SK-N-SH treated with all-trans-retinoic acid at 6 μM for 48 hours (cell line): ENCODE results near the gene LRPPRC.

Experiments used
- ATAC-seq: fragments of 200-7000 bp; cut with Tn5 transposase; 3 replicates; pipeline ENCODE4 v1.9.1; 2020; ENCODE audit warnings: mild to moderate bottlenecking, moderate library complexity
- BACH2 ChIP-seq: fragments of 250-450 bp; sonication (Bioruptor Pico); IDR thresholded peaks from 2 replicates; pipeline ENCODE4 v1.9.0; 2021; ENCODE audit warnings: mild to moderate bottlenecking, borderline replicate concordance
- CSDC2 ChIP-seq: fragments of 250-450 bp; sonication (Bioruptor Pico); IDR thresholded peaks from 2 replicates; pipeline ENCODE4 v1.5.0; 2020; ENCODE audit warnings: mild to moderate bottlenecking, moderate library complexity
- ESRRG ChIP-seq: fragments of 250-450 bp; sonication (Bioruptor Pico); IDR thresholded peaks from 2 replicates; pipeline ENCODE4 v1.6.1; 2021; ENCODE audit warnings: mild to moderate bottlenecking
- GLIS3 ChIP-seq: fragments of 250-450 bp; sonication (Bioruptor Pico); IDR thresholded peaks from 2 replicates; pipeline ENCODE4 v1.5.0; 2020; ENCODE audit warnings: mild to moderate bottlenecking, moderate library complexity
- ISL1 ChIP-seq: fragments of 250-450 bp; sonication (Bioruptor Pico); IDR thresholded peaks from 2 replicates; pipeline ENCODE4 v2.1.2; 2022; ENCODE audit warnings: mild to moderate bottlenecking, moderate library complexity
- OSR1 ChIP-seq: fragments of 250-450 bp; sonication (Bioruptor Pico); IDR thresholded peaks from 2 replicates; pipeline ENCODE4 v1.8.0; 2022; ENCODE audit warnings: moderate library complexity, mild to moderate bottlenecking, inconsistent platforms
- PPARA ChIP-seq: fragments of 250-450 bp; sonication (Bioruptor Pico); IDR thresholded peaks from 2 replicates; pipeline ENCODE4 v1.5.0; 2020; ENCODE audit warnings: mild to moderate bottlenecking, borderline replicate concordance
- SNAI2 ChIP-seq: fragments of 250-450 bp; sonication (Bioruptor Pico); IDR thresholded peaks from 2 replicates; pipeline ENCODE4 v1.5.0; 2020; ENCODE audit warnings: mild to moderate bottlenecking, moderate library complexity
- TCF4 ChIP-seq: fragments of 250-450 bp; sonication (Bioruptor Pico); IDR thresholded peaks from 2 replicates; pipeline ENCODE4 v1.8.0; 2021; ENCODE audit warnings: mild to moderate bottlenecking, moderate library complexity, borderline replicate concordance
- TOX ChIP-seq: fragments of 250-450 bp; sonication (Bioruptor Pico); IDR thresholded peaks from 2 replicates; pipeline ENCODE4 v1.8.0; 2021; ENCODE audit warnings: mild to moderate bottlenecking, moderate library complexity, borderline replicate concordance
- ZC3H10 ChIP-seq: fragments of 250-450 bp; sonication (Bioruptor Pico); IDR thresholded peaks from 2 replicates; pipeline ENCODE4 v1.5.1; 2021; ENCODE audit warnings: mild to moderate bottlenecking, moderate library complexity
- ZFP3 ChIP-seq: fragments of 250-450 bp; sonication (Bioruptor Pico); IDR thresholded peaks from 2 replicates; pipeline ENCODE4 v1.5.0; 2020; ENCODE audit warnings: mild to moderate bottlenecking, moderate library complexity
- ZFP30 ChIP-seq: fragments of 450-650 bp; formaldehyde crosslinking; IDR thresholded peaks from 2 replicates; pipeline ENCODE4 v1.5.0; 2022; ENCODE audit warnings: mild to moderate bottlenecking, moderate library complexity
- ZNF565 ChIP-seq: fragments of 450-650 bp; formaldehyde crosslinking; conservative IDR thresholded peaks from 2 replicates; pipeline ENCODE4 v1.5.0; 2020; ENCODE audit warnings: low read depth, mild to moderate bottlenecking, moderate library complexity
- ZNF70 ChIP-seq: fragments of 450-650 bp; formaldehyde crosslinking; IDR thresholded peaks from 2 replicates; pipeline ENCODE4 v1.5.0; 2020; ENCODE audit warnings: mild to moderate bottlenecking, moderate library complexity
- ZNF8 ChIP-seq: fragments of 450-650 bp; formaldehyde crosslinking; IDR thresholded peaks from 2 replicates; pipeline ENCODE4 v1.5.0; 2020; ENCODE audit warnings: mild to moderate bottlenecking, moderate library complexity
- TF ChIP-seq, protein P1 (sequence below): fragments of 250-450 bp; sonication (Bioruptor Pico); IDR thresholded peaks from 2 replicates; pipeline ENCODE4 v1.5.1; 2021; ENCODE audit warnings: mild to moderate bottlenecking, moderate library complexity
- TF ChIP-seq, protein P2 (sequence below): fragments of 250-450 bp; sonication (Bioruptor Pico); IDR thresholded peaks from 2 replicates; pipeline ENCODE4 v1.5.1; 2020; ENCODE audit warnings: low read depth, mild to moderate bottlenecking, moderate library complexity
- TF ChIP-seq, protein P3 (sequence below): fragments of 250-450 bp; sonication (Bioruptor Pico); IDR thresholded peaks from 2 replicates; pipeline ENCODE4 v1.5.0; 2020; ENCODE audit warnings: mild to moderate bottlenecking, moderate library complexity
- TF ChIP-seq, protein P4 (sequence below): fragments of 250-450 bp; sonication (Bioruptor Pico); IDR thresholded peaks from 2 replicates; pipeline ENCODE4 v1.8.0; 2020; ENCODE audit warnings: mild to moderate bottlenecking, moderate library complexity, borderline replicate concordance
- TF ChIP-seq, protein P5 (sequence below): fragments of 250-450 bp; sonication (Bioruptor Pico); IDR thresholded peaks from 2 replicates; pipeline ENCODE4 v1.8.0; 2021; ENCODE audit warnings: low read depth, mild to moderate bottlenecking, moderate library complexity, borderline replicate concordance

The LRPPRC gene

DNA sequence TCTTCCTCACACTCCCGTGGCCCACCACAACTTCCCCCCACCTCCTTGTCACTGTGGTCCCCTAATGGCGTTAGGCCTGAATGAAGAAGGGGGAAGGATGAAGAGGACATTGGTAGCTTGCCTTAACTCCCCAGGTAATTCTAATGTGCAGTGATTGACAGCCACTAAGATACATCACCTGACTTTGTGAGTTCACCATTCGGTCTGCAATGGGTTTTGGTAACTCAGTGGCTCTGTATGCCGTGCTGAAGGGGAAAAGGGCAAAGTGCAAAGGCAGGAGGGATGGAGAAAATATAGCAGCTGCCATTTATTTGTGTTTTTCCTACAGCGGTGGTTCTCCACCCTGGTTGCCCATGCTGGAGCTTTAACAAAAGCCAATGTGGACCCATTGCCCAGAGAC lies 114.8 kb downstream of the LRPPRC start:
- ATAC-seq, result no peak

DNA sequence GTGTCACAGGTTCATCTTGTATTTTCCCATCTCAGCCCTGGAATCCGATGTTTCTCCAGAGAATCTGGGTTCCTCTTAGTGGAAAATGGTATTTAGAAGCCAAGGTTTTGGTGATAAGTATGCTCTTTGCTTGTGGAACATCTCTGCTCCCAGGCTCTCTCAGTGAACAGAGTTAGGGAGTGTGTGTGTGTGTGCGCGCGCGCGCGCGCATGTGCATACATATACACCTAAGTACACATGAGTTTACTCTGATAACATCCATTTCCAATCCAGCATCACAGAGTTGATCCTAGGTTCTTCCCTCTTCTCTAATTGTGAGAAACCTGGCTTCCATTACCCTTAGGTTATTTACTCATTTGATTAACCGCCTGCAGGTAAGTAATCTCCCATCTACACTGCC lies 115.3 kb downstream of the LRPPRC start:
- TF ChIP-seq ZNF70 (CRISPR knock-in tag), result no peak
- no peak for TF ChIP-seq GLIS3 (CRISPR knock-in tag)
- no peak for TF ChIP-seq ZNF8 (CRISPR knock-in tag)
- no peak for TF ChIP-seq ZFP3 (CRISPR knock-in tag)
- TF ChIP-seq PPARA (CRISPR knock-in tag), result no peak
- TF ChIP-seq CSDC2 (CRISPR knock-in tag), result no peak
- TF ChIP-seq, protein P1, sequence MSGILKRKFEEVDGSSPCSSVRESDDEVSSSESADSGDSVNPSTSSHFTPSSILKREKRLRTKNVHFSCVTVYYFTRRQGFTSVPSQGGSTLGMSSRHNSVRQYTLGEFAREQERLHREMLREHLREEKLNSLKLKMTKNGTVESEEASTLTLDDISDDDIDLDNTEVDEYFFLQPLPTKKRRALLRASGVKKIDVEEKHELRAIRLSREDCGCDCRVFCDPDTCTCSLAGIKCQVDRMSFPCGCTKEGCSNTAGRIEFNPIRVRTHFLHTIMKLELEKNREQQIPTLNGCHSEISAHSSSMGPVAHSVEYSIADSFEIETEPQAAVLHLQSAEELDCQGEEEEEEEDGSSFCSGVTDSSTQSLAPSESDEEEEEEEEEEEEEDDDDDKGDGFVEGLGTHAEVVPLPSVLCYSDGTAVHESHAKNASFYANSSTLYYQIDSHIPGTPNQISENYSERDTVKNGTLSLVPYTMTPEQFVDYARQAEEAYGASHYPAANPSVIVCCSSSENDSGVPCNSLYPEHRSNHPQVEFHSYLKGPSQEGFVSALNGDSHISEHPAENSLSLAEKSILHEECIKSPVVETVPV (CRISPR knock-in tag), result no peak
- TF ChIP-seq SNAI2 (CRISPR knock-in tag), result no peak
- TF ChIP-seq, protein P2, sequence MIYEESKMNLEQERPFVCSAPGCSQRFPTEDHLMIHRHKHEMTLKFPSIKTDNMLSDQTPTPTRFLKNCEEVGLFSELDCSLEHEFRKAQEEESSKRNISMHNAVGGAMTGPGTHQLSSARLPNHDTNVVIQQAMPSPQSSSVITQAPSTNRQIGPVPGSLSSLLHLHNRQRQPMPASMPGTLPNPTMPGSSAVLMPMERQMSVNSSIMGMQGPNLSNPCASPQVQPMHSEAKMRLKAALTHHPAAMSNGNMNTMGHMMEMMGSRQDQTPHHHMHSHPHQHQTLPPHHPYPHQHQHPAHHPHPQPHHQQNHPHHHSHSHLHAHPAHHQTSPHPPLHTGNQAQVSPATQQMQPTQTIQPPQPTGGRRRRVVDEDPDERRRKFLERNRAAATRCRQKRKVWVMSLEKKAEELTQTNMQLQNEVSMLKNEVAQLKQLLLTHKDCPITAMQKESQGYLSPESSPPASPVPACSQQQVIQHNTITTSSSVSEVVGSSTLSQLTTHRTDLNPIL (CRISPR knock-in tag), result no peak
- no peak for TF ChIP-seq OSR1 (CRISPR knock-in tag)
- TF ChIP-seq, protein P3, sequence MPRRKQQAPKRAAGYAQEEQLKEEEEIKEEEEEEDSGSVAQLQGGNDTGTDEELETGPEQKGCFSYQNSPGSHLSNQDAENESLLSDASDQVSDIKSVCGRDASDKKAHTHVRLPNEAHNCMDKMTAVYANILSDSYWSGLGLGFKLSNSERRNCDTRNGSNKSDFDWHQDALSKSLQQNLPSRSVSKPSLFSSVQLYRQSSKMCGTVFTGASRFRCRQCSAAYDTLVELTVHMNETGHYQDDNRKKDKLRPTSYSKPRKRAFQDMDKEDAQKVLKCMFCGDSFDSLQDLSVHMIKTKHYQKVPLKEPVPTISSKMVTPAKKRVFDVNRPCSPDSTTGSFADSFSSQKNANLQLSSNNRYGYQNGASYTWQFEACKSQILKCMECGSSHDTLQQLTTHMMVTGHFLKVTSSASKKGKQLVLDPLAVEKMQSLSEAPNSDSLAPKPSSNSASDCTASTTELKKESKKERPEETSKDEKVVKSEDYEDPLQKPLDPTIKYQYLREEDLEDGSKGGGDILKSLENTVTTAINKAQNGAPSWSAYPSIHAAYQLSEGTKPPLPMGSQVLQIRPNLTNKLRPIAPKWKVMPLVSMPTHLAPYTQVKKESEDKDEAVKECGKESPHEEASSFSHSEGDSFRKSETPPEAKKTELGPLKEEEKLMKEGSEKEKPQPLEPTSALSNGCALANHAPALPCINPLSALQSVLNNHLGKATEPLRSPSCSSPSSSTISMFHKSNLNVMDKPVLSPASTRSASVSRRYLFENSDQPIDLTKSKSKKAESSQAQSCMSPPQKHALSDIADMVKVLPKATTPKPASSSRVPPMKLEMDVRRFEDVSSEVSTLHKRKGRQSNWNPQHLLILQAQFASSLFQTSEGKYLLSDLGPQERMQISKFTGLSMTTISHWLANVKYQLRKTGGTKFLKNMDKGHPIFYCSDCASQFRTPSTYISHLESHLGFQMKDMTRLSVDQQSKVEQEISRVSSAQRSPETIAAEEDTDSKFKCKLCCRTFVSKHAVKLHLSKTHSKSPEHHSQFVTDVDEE, result no peak
- TF ChIP-seq ZFP30 (CRISPR knock-in tag), result no peak
- no peak for TF ChIP-seq BACH2 (CRISPR knock-in tag)
- no peak for TF ChIP-seq TCF4 (CRISPR knock-in tag)
- TF ChIP-seq TOX (CRISPR knock-in tag), result no peak
- TF ChIP-seq, protein P4, sequence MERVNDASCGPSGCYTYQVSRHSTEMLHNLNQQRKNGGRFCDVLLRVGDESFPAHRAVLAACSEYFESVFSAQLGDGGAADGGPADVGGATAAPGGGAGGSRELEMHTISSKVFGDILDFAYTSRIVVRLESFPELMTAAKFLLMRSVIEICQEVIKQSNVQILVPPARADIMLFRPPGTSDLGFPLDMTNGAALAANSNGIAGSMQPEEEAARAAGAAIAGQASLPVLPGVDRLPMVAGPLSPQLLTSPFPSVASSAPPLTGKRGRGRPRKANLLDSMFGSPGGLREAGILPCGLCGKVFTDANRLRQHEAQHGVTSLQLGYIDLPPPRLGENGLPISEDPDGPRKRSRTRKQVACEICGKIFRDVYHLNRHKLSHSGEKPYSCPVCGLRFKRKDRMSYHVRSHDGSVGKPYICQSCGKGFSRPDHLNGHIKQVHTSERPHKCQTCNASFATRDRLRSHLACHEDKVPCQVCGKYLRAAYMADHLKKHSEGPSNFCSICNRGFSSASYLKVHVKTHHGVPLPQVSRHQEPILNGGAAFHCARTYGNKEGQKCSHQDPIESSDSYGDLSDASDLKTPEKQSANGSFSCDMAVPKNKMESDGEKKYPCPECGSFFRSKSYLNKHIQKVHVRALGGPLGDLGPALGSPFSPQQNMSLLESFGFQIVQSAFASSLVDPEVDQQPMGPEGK (CRISPR knock-in tag), result no peak
- no peak for TF ChIP-seq ESRRG (CRISPR knock-in tag)
- no peak for TF ChIP-seq ISL1 (CRISPR knock-in tag)
- TF ChIP-seq, all 23 proteins: peak for 0
- no peak for ATAC-seq

More for the DNA sequence above, 114.8 kb downstream of the LRPPRC start:
- TF ChIP-seq ZC3H10 (CRISPR knock-in tag) (no peak), TOX (CRISPR knock-in tag) (no peak), TCF4 (CRISPR knock-in tag) (no peak), ZNF70 (CRISPR knock-in tag) (no peak), ZFP3 (CRISPR knock-in tag) (no peak), BACH2 (CRISPR knock-in tag) (no peak), ZNF565 (no peak)
- TF ChIP-seq, protein P5, sequence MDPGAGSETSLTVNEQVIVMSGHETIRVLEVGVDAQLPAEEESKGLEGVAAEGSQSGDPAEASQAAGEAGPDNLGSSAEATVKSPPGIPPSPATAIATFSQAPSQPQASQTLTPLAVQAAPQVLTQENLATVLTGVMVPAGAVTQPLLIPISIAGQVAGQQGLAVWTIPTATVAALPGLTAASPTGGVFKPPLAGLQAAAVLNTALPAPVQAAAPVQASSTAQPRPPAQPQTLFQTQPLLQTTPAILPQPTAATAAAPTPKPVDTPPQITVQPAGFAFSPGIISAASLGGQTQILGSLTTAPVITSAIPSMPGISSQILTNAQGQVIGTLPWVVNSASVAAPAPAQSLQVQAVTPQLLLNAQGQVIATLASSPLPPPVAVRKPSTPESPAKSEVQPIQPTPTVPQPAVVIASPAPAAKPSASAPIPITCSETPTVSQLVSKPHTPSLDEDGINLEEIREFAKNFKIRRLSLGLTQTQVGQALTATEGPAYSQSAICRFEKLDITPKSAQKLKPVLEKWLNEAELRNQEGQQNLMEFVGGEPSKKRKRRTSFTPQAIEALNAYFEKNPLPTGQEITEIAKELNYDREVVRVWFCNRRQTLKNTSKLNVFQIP (CRISPR knock-in tag), result no peak
- TF ChIP-seq, protein P4 (CRISPR knock-in tag), result no peak
